Limb (tissue), 2 donors: ENCODE measurements around the gene NRSN2.
A peak's percentile ranks its signal among the peaks of the same experiment; 100 is the strongest.
"Not testable (repeated sequence)": the region's sequence is repeated elsewhere in the genome, so short reads cannot be mapped to it uniquely, and the experiment has no call there.

Source experiments
- DNase-seq, 2 donors: peaks; one replicate each; pipeline ENCODE4 v3.0.0-alpha.2; 2016; ENCODE audit errors: extremely low spot score in 2 of 2

Gene NRSN2

GRCh38 chr20:353166-353565 lies 6.3 kb downstream of the NRSN2 start:
- no peak for DNase-seq

- peak; percentile 85 to 89 for DNase-seq
These were observed 7.5 kb downstream of the NRSN2 start for GRCh38 chr20:354298-354977.

DNA sequence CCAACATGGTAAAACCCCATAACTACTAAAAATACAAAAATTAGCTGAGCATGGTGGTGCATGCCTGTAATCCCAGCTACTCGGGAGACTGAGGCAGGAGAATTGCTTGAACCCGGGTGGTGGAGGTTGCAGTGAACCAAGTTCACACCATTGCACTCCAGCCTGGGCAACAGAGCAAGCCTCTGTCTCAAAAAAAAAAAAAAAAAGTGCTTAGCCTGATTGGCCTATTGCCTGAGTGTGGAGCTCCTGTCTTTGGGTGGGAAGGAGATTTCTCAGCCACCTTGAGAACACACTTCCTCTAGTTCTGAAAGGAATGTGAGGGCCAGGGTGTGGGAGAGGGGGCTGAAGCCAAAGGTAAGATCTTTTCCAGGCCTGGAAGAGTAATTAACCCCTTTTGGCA lies 9.2 kb downstream of the NRSN2 start:
- not testable (repeated sequence) for DNase-seq

DNA sequence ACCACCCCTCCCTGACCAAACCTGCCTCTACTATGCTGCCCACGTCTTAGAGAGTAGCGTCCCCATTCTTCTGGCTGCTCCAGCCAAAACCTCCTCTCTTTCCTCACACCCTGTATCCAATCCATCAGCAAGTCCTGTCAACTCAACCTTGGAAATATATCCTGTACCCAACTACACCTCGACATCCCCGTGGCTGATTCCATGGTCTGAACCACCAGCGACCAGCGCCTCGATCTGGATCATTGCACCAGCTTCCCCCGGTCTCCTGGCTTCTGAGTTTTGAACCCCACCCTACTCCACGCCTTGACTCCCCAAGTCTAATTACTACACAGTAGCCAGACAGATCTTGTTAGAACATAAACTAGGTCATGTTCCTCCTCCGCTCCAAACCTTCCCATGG lies 9.8 kb downstream of the NRSN2 start:
- DNase-seq: no peak

- DNase-seq: no peak
These were observed 12.1 kb downstream of the NRSN2 start for GRCh38 chr20:358891-359555.

DNA sequence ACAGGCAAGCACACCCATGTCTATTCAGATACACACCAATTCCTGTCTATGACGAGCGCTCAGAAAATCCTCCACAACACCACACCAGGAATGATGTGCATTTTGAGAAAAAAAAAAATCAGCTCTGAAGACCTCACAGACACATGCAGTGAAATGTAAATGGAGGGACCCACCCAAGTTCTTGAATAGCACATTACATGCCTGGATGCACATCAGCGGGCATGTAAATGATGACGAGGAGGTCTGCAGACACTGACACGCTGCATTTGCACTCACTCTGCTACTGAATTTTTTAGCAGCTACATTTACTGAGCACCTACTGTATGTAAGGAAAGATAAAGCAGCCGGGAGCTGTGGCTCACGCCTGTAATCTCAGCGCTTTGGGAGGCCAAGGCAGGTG lies 14.7 kb downstream of the NRSN2 start:
- no peak for DNase-seq

GRCh38 chr20:362271-363254 lies 15.7 kb downstream of the NRSN2 start:
- peak in 1 of 2 donors; percentile 68 for DNase-seq

DNA sequence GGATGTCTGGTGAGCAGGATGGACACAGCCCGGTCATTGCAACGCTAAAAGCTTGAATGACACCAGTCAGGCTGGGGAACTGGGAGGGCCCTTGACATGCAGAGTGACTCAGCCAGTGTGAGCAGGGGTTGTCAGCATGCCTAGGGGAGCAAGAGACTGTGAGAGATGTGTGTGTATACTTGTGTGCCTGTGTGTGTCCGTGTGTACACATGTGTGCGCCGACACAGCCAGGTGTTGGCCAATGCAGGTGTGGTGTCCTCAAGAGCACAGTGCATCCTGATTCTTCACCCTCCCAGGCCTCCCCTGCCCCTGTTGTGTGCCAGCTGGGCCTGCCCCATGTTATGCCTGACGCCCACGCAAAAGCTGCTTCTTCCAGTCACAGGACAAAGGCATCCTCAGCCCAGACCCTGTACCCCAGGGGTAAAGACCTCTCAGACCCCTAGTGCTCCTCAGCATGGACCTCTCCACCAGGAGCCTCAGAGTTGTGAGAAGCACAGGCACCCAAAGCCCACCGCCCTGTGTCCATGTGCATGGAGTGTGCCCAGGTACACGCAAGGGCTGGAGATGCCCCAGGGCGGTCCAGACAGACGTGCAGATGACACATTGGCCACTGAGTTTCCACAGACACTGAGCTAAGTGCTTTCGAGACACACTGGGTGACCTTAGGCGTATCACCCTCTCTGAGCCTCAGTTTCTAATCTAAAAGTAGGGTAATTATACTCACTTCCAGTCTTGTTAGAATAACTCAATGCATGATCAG lies 16.6 kb downstream of the NRSN2 start:
- no peak for DNase-seq

GRCh38 chr20:364905-365794 lies 18.2 kb downstream of the NRSN2 start:
- no peak for DNase-seq

GRCh38 chr20:366041-366718 lies 19.3 kb downstream of the NRSN2 start:
- no peak for DNase-seq

- no peak for DNase-seq
These were observed 20.0 kb downstream of the NRSN2 start for GRCh38 chr20:366719-367485.

- DNase-seq: no peak
These were observed 20.6 kb downstream of the NRSN2 start for GRCh38 chr20:367486-367887.

DNA sequence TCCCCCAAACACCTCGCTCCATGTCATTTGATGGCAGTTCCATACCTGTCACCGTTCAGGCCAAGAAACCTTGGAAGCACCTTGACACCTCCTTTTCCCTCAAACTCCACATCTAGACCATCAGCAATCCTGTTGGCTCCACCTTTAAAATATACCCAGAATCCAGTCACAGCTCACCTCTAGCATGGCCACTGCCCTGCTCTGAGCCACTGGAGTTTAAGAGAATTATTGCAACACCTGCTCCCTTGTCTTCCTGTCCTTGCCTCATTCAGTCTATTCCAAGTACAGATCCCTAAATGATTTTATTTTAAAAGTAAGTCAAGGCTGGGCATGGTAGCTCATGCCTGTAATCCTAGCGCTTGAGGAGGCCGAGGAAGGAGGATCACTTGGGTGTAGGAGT lies 22.0 kb downstream of the NRSN2 start:
- no peak for DNase-seq

GRCh38 chr20:370151-370600 lies 23.3 kb downstream of the NRSN2 start:
- DNase-seq: no peak

GRCh38 chr20:370977-371754 lies 24.3 kb downstream of the NRSN2 start:
- no peak for DNase-seq

GRCh38 chr20:371755-372542 lies 25.0 kb downstream of the NRSN2 start:
- DNase-seq: no peak

DNA sequence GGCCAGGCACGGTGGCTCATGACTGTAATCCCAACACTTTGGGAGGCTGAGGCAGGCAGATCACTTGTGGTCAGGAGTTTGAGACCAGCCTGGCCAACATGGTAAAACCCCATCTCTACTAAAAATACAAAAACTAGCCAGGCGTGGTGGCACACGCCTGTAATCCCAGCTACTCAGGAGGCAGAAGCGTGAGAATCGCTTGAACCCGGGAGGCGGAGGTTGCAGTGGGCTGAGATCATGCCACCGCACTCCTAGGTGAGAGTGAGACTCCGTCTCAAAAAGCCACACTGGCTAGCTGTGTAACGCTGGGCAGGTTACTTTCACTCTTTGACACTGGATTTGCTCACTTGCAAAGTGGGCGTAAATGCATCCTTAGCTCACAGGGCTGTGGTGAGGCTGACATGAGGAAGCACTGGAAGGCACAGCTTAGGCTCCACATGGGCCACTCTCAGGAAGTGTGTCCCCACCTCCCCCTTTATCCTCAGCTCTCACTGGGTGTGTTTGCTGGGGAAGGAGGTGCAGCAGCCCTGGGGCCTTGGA lies 25.7 kb downstream of the NRSN2 start:
- not testable (repeated sequence) for DNase-seq
